Endothelial cell of umbilical vein (primary cell): ENCODE results near the gene NCF4. TPM values are rescaled to one million over a fixed set of nuclear protein-coding genes. Genes with fewer than 3 reads are reported as not detected.

ENCODE experiments used
- BruUV-seq: library from RNA; stranded (reverse); fragments of 400-500 nt; replicated peaks from 2 replicates; lab custom pipeline; 2021; lab: Mats Ljungman, UMichigan
- CTCF ChIA-PET: fragments of 300-600, 350-600 bp; sonication (Branson Sonifier 250); formaldehyde crosslinking; loops from one replicate; lab custom pipeline; 2021; ENCODE audit warnings: antibody characterized with exemption, inconsistent platforms; lab: Charles Lee
- POLR2A ChIA-PET: fragments of 300-600, 350-600 bp; sonication (Branson Sonifier 250); formaldehyde crosslinking; loops from one replicate; lab custom pipeline; 2021; ENCODE audit warnings: antibody characterized with exemption, inconsistent platforms; lab: Charles Lee
- DNase-seq: peaks from one replicate; pipeline ENCODE4 v3.0.0-alpha.2; 2011; ENCODE audit warnings: low read depth, low spot score
- FAIRE-seq: peaks from 2 replicates; lab custom pipeline; 2011; peaks lifted over from hg19 to GRCh38; lab: Jason Lieb, UNC
- H2AFZ ChIP-seq: 2 replicates; pipeline ENCODE4 v1.6.0; 2012; ENCODE audit warnings: low read depth, low read length, control low read depth, inconsistent platforms
- H3K27ac ChIP-seq: 2 replicates; pipeline ENCODE4 v1.5.1; 2011; ENCODE audit warnings: low read depth, mild to moderate bottlenecking, control low read depth, low read length, moderate library complexity; ENCODE audit not compliant: insufficient read depth
- H3K27me3 ChIP-seq, 2 experiments: 2 replicates each; pipeline versions ENCODE4 v1.6.0 to v1.6.1; 2011; ENCODE audit warnings: low read length in 2 of 2, mixed read lengths in 1 of 2; ENCODE audit not compliant: control insufficient read depth in 2 of 2, insufficient read depth in 2 of 2
- H3K36me3 ChIP-seq, 2 experiments: 2 replicates in 1 of 2; 3 replicates in 1 of 2; pipeline ENCODE4 v1.5.1; 2011; ENCODE audit warnings: low read length in 2 of 2, mild to moderate bottlenecking in 1 of 2, moderate library complexity in 1 of 2; ENCODE audit not compliant: control insufficient read depth in 2 of 2, insufficient read depth in 2 of 2; ENCODE audit errors: extremely low read depth in 1 of 2
- H3K4me1 ChIP-seq: 3 replicates; pipeline ENCODE4 v1.5.1; 2011; ENCODE audit warnings: mild to moderate bottlenecking, low read length; ENCODE audit not compliant: control insufficient read depth, insufficient read depth; ENCODE audit errors: extremely low read depth
- H3K4me2 ChIP-seq: 2 replicates; pipeline ENCODE4 v1.6.1; 2011; ENCODE audit warnings: low read length, control low read depth, mixed read lengths; ENCODE audit not compliant: insufficient read depth
- H3K4me3 ChIP-seq, 3 experiments: fragments of 200-600 bp in 1 of 3; sonication (generic), shearing (Covaris generic) in 1 of 3; replicated peaks in 1 of 3; 2 replicates each; pipeline ENCODE4 v1.5.1; 2011 to 2016; ENCODE audit warnings: control low read depth in 3 of 3, low read length in 3 of 3, mild to moderate bottlenecking in 2 of 3, inconsistent platforms in 1 of 3, low read depth in 1 of 3, moderate library complexity in 1 of 3; ENCODE audit not compliant: insufficient read depth in 1 of 3
- H3K79me2 ChIP-seq: 2 replicates; pipeline ENCODE4 v1.6.0; 2012; ENCODE audit warnings: low read length, inconsistent platforms; ENCODE audit not compliant: control insufficient read depth, insufficient read depth
- H3K9ac ChIP-seq: replicated peaks from 2 replicates; pipeline ENCODE3; 2011; ENCODE audit warnings: low read length, control low read depth; ENCODE audit not compliant: insufficient read depth; ENCODE audit errors: extremely low read depth
- H3K9me1 ChIP-seq: replicated peaks from 3 replicates; pipeline ENCODE4 v1.6.0; 2011; ENCODE audit warnings: mild to moderate bottlenecking, low read length; ENCODE audit not compliant: control insufficient read depth, insufficient read depth; ENCODE audit errors: extremely low read depth
- H3K9me3 ChIP-seq: replicated peaks from 2 replicates; pipeline ENCODE4 v1.5.1; 2012; ENCODE audit warnings: low read length, inconsistent platforms; ENCODE audit not compliant: control insufficient read depth, insufficient read depth
- H4K20me1 ChIP-seq: replicated peaks from 2 replicates; pipeline ENCODE3; 2011; ENCODE audit warnings: mild to moderate bottlenecking, low read length; ENCODE audit not compliant: control insufficient read depth, insufficient read depth; ENCODE audit errors: extremely low read depth
- FOS ChIP-seq: IDR thresholded peaks from 2 replicates; pipeline ENCODE4 v1.6.1; 2011; ENCODE audit warnings: mild to moderate bottlenecking, low read length, moderate library complexity, borderline replicate concordance; ENCODE audit not compliant: insufficient read depth
- GATA2 ChIP-seq: IDR thresholded peaks from 2 replicates; pipeline ENCODE4 v1.7.0; 2011; ENCODE audit warnings: low read depth, mild to moderate bottlenecking, moderate library complexity, mixed read lengths, low read length; ENCODE audit not compliant: insufficient read length, insufficient read depth
- JUN ChIP-seq: IDR thresholded peaks from 2 replicates; pipeline ENCODE4 v1.6.1; 2011; ENCODE audit warnings: borderline replicate concordance, low read depth; ENCODE audit not compliant: insufficient read length, insufficient read depth
- MYC ChIP-seq: IDR thresholded peaks from one replicate; pipeline ENCODE4 v1.6.1; 2011; ENCODE audit warnings: mild to moderate bottlenecking, low read depth, low read length
- POLR2A ChIP-seq: IDR thresholded peaks from 2 replicates; pipeline ENCODE4 v1.6.1; 2012; ENCODE audit warnings: low read depth, mild to moderate bottlenecking, control low read depth, low read length
- POLR2AphosphoS5 ChIP-seq: IDR thresholded peaks from 2 replicates; pipeline ENCODE4 v1.6.1; 2012; ENCODE audit warnings: low read depth, mild to moderate bottlenecking, control low read depth, low read length, moderate library complexity; ENCODE audit not compliant: insufficient read depth
- dilution Hi-C: fragments of 300-500 bp; cut with MboI; formaldehyde crosslinking; loops from one replicate; pipeline ENCODE4 v1.15.0; 2019; ENCODE audit warnings: low sequenced_read_pairs; ENCODE audit not compliant: extremely low pct_ligation_motif_present
- intact Hi-C: fragments of 100-400 bp; cut with micrococcal nuclease; formaldehyde crosslinking; loops from one replicate; pipeline ENCODE4 v1.10.0; 2022
- polyA plus RNA-seq, 4 experiments: library from polyadenylated mRNA; depleted of rRNA in 3 of 4; stranded (reverse) in 3 of 4; unstranded in 1 of 4; fragments of >200 nt; gene quantifications; 2 replicates each; pipeline versions ENCODE4 v1.2.1 to v1.2.3, GENCODE V29; 2011 to 2012; ENCODE audit warnings: missing spikeins in 1 of 4
- total RNA-seq: library from RNA; stranded (reverse); gene quantifications from 2 replicates; pipeline ENCODE4 v1.2.3, GENCODE V29; 2021
- TF ChIP-seq, protein P1 (sequence below), 2 donors: IDR thresholded peaks; 1 replicate in 1 of 2; 2 replicates in 1 of 2; pipeline ENCODE4 v1.5.1; 2011; ENCODE audit warnings: low read length in 2 of 2, mild to moderate bottlenecking in 2 of 2, moderate library complexity in 2 of 2, control low read depth in 1 of 2, inconsistent platforms in 1 of 2, low read depth in 1 of 2; ENCODE audit not compliant: insufficient read depth in 1 of 2; ENCODE audit errors: extremely low read depth in 1 of 2
- TF ChIP-seq, protein P2 (sequence below): IDR thresholded peaks from 2 replicates; pipeline ENCODE4 v1.6.1; 2011; ENCODE audit not compliant: insufficient read depth, insufficient read length

Gene NCF4
- total and polyA plus RNA-seq, 2 donors (not counting 3 experiments of a cell fraction or from before 2014, with no cell fraction given), result 0.07 TPM; not detected in 1

DNA sequence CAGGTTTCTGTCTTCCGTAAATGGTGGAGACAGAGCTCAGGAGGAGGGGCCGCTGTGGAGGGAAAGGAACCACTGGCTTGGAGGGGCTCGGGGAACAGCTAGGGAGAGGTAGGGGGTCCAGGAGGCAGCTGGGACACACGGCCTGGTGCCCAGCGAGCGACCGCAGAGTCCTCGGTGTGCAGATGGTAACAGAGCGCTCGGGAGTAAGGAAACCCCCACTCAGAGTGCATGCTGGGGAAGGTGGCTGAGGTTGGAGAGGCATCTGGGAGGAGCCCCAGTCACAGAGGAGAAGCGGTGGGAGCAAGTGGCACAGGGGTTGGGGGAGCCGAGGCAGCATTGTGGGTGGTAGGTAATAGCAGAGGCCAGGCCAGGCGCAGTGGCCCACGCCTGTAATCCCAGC lies 10.8 kb upstream of the NCF4 start:
- no TSS peak for BruUV-seq
- POLR2A ChIA-PET, result no interaction called here
- intact Hi-C loops, result no loop called here
- dilution Hi-C loops, result no loop called here
- CTCF ChIA-PET, result interaction anchor here (1.1 kb wide), 1 partner anchor 303 kb away, joined by 3 read pairs; no protein-coding TSS in a partner anchor
- Histone ChIP-seq H3K9me1 (no peaks in the 10 kb centered on the region), H3K4me3 (no peak overlapping the region), H3K27ac (no peak overlapping the region), H3K4me2 (no peak overlapping the region), H3K9ac (no peak overlapping the region), H3K79me2 (no peaks in the 10 kb centered on the region), H4K20me1 (no peaks in the 10 kb centered on the region), H3K9me3 (no peaks in the 10 kb centered on the region), H3K4me1 (peaks cover 7% of the 10 kb centered on the region), H3K27me3 (peaks cover 4 to 5% of the 10 kb centered on the region in 2 experiments), H3K36me3 (no peaks in the 10 kb centered on the region), H2AFZ (no peak overlapping the region)
- FAIRE-seq (no peak), DNase-seq (no peak)
- TF ChIP-seq FOS (no peak), MYC (no peak), POLR2A (no peak), JUN (no peak), POLR2AphosphoS5 (no peak), GATA2 (no peak)
- TF ChIP-seq, protein P1, sequence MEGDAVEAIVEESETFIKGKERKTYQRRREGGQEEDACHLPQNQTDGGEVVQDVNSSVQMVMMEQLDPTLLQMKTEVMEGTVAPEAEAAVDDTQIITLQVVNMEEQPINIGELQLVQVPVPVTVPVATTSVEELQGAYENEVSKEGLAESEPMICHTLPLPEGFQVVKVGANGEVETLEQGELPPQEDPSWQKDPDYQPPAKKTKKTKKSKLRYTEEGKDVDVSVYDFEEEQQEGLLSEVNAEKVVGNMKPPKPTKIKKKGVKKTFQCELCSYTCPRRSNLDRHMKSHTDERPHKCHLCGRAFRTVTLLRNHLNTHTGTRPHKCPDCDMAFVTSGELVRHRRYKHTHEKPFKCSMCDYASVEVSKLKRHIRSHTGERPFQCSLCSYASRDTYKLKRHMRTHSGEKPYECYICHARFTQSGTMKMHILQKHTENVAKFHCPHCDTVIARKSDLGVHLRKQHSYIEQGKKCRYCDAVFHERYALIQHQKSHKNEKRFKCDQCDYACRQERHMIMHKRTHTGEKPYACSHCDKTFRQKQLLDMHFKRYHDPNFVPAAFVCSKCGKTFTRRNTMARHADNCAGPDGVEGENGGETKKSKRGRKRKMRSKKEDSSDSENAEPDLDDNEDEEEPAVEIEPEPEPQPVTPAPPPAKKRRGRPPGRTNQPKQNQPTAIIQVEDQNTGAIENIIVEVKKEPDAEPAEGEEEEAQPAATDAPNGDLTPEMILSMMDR (IDR thresholded peaks at IDR 0.05; ENCODE audit: extremely low read depth in 1 of 2, insufficient read depth in 1 of 2, low read depth in 1 of 2, low read length in 2 of 2), result no peak
- TF ChIP-seq, protein P2, sequence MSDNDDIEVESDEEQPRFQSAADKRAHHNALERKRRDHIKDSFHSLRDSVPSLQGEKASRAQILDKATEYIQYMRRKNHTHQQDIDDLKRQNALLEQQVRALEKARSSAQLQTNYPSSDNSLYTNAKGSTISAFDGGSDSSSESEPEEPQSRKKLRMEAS, result no peak
